GM23338 (cell line): ENCODE data around the gene KCND2.

Source experiments
- CREB1 ChIP-seq: fragments of 250-450 bp; sonication (Bioruptor Pico); IDR thresholded peaks from 2 replicates; pipeline ENCODE4 v1.5.0; 2020; ENCODE audit warnings: low read depth, mild to moderate bottlenecking, moderate library complexity
- CTCF ChIP-seq, 2 experiments: fragments of 200-600 bp in 1 of 2; sonication (generic) in 1 of 2; conservative IDR thresholded peaks; 2 replicates each; pipeline versions ENCODE4 v1.5.1 to v1.6.1; 2016 to 2017; ENCODE audit warnings: antibody characterized with exemption in 2 of 2, low read depth in 2 of 2, mild to moderate bottlenecking in 2 of 2, moderate library complexity in 1 of 2
- EZH2 ChIP-seq: fragments of 200-600 bp; sonication (generic); IDR thresholded peaks from one replicate; pipeline ENCODE4 v1.8.0; 2017; ENCODE audit warnings: antibody characterized with exemption, mild to moderate bottlenecking, low read depth; ENCODE audit not compliant: unreplicated experiment
- EZH2phosphoT487 ChIP-seq: fragments of 200-600 bp; sonication (generic); IDR thresholded peaks from one replicate; pipeline ENCODE4 v1.8.1; 2018; ENCODE audit warnings: antibody characterized with exemption; ENCODE audit not compliant: unreplicated experiment
- JUNB ChIP-seq: IDR thresholded peaks from one replicate; pipeline ENCODE4 v1.6.1; 2016; ENCODE audit warnings: antibody characterized with exemption; ENCODE audit not compliant: unreplicated experiment
- NANOG ChIP-seq: IDR thresholded peaks from 2 replicates; pipeline ENCODE4 v1.6.1; 2016; ENCODE audit warnings: antibody characterized with exemption, borderline replicate concordance
- POLR2AphosphoS5 ChIP-seq: IDR thresholded peaks from 2 replicates; pipeline ENCODE4 v1.6.1; 2016; ENCODE audit warnings: antibody characterized with exemption, low read depth
- REST ChIP-seq: IDR thresholded peaks from one replicate; pipeline ENCODE4 v1.6.1; 2018; ENCODE audit warnings: antibody characterized with exemption; ENCODE audit not compliant: unreplicated experiment
- STAT1 ChIP-seq: IDR thresholded peaks from one replicate; pipeline ENCODE4 v1.6.1; 2016; ENCODE audit warnings: antibody characterized with exemption; ENCODE audit not compliant: unreplicated experiment
- ZNF114 ChIP-seq: fragments of 250-450 bp; sonication (Bioruptor Pico); IDR thresholded peaks from 2 replicates; pipeline ENCODE4 v1.5.0; 2020; ENCODE audit warnings: mild to moderate bottlenecking, moderate library complexity
- ZNF331 ChIP-seq: fragments of 250-450 bp; sonication (Bioruptor Pico); IDR thresholded peaks from 2 replicates; pipeline ENCODE4 v1.5.0; 2020; ENCODE audit warnings: low read depth, mild to moderate bottlenecking, moderate library complexity
- TF ChIP-seq, protein P1 (sequence below): IDR thresholded peaks from 2 replicates; pipeline ENCODE4 v1.6.1; 2016; ENCODE audit warnings: antibody characterized with exemption

GRCh38 chr7:120538335-120538734, 265.4 kb downstream of the KCND2 start:
- TF ChIP-seq CTCF (conservative IDR thresholded peaks at IDR 0.05; ENCODE audit: low read depth in 2 of 2) (no peak), EZH2 (no peak), POLR2AphosphoS5 (no peak), JUNB (no peak), STAT1 (no peak), EZH2phosphoT487 (no peak), REST (no peak), NANOG (no peak), CREB1 (no peak), ZNF114 (CRISPR knock-in tag) (no peak), ZNF331 (CRISPR knock-in tag) (no peak)
- TF ChIP-seq, protein P1, sequence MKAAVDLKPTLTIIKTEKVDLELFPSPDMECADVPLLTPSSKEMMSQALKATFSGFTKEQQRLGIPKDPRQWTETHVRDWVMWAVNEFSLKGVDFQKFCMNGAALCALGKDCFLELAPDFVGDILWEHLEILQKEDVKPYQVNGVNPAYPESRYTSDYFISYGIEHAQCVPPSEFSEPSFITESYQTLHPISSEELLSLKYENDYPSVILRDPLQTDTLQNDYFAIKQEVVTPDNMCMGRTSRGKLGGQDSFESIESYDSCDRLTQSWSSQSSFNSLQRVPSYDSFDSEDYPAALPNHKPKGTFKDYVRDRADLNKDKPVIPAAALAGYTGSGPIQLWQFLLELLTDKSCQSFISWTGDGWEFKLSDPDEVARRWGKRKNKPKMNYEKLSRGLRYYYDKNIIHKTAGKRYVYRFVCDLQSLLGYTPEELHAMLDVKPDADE: no peak
